HL-60 (cell line): ENCODE measurements around the gene ACE.

Source experiments
- CTCF ChIP-seq: IDR thresholded peaks from one replicate; pipeline ENCODE4 v1.5.1; 2011; ENCODE audit warnings: low read length, control low read depth, inconsistent platforms; ENCODE audit not compliant: insufficient read depth
- SPI1 ChIP-seq: IDR thresholded peaks from 2 replicates; pipeline ENCODE4 v1.6.1; 2012; ENCODE audit warnings: low read depth, mild to moderate bottlenecking, borderline replicate concordance

GRCh38 chr17:63431939-63432804, 44.7 kb upstream of the ACE start:
- TF ChIP-seq CTCF: no peak
- TF ChIP-seq SPI1: no peak
